ENCODE measurements around the gene PHF21A. TPM values are rescaled to one million over a fixed set of nuclear protein-coding genes. Genes with fewer than 3 reads are reported as not detected.

Gene PHF21A
- total RNA-seq, 1 donor from 2014 or later, result 30.3 TPM

DNA sequence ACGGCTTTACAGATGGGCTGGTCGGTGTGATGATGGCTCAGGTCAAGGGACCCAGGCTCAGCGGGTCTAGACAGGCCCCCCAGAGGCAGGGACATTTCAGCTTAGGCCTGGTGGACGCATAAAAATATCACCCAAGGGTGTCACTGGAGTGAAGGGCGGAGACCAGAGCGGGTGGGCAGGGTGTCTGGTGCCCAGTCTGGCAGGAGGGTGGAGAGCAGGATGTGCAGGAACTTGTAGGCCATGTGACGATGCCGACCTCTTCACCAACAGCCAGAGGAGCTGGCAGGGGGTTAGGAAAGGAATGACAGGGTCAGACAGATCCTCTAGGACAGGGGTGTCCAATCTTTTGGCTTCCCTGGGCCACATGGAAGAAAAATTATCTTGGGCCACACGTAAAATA is 231.3 kb downstream of the PHF21A start:
- no peak for DNase-seq (ENCODE audit: extremely low read depth, low read depth, low spot score)

DNA sequence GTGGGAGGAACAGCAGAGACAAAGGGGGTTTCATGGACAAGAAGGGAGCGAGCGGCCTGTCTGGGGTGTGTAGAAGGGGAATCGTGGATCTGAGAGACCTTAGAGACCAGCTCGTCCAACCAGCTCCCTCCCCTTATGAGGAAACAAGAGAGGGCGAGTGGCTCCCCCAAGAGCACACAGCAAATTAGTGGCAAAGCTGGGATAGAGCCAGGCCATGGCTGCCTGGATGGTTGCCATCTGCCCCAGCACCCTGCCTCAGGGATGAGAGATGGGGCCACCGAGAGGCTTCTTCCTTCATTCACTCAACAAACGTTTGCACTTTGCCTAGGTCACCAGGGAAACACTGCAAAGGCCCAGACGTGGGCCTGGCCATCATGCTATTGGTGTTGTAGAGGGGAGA is 231.7 kb downstream of the PHF21A start:
- no peak for DNase-seq (ENCODE audit: extremely low read depth, low read depth, low spot score)

DNA sequence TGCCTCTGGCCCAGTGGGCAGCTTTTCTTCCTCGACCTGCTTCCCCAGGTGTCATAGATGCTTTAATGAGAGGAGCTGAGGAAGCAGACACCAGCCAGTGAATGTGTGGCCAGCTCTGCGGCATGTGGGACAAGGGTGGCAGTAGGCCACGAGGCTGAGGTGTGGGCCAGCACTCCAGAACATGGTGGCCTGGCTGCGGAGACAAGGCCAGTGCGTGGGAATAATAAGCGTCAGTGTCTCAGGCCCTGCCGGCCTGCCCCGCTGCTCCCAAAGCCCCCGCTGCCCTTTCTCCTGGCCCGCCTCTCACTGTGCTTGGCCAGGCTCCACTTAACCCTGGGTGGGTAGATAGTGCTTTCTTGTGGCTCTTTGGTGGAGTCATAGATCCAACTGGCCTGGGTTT is 233.7 kb downstream of the PHF21A start:
- DNase-seq (ENCODE audit: extremely low read depth, low read depth, low spot score), result no peak

DNA sequence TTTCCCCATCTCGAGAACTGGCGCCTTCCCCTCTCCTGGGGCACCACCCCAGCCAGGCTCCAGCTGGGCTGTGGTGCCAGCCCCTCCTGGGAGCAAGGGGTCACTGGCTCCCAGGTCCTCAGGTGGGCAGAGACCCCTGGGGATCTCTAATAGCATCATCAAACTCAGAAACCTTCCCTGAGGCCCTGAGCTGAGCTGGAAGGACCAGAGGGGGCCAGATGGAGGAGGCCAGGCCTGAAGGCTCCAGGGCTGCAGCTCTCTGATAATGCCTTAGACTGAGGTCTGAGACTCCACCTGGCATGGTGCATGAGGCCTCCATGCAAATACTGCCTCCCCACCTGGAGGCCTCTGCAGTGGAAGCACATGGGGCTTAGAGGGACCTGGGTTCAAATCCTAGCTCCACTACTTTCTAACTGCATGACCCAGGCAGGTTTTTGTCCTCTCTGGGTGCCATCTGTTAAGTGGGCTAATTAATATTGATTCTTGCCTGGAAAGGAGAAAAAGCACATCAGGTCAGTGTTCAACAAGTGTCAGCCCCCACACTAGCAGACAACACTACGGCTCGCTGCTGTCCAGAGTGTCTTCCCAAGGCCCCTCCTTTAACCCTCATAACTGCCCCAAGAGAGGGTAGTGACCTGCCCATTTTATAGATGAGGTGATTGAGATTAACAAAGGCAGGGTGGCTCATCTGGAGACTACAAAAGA is 234.3 kb downstream of the PHF21A start:
- DNase-seq (ENCODE audit: extremely low read depth, low read depth, low spot score), result no peak

DNA sequence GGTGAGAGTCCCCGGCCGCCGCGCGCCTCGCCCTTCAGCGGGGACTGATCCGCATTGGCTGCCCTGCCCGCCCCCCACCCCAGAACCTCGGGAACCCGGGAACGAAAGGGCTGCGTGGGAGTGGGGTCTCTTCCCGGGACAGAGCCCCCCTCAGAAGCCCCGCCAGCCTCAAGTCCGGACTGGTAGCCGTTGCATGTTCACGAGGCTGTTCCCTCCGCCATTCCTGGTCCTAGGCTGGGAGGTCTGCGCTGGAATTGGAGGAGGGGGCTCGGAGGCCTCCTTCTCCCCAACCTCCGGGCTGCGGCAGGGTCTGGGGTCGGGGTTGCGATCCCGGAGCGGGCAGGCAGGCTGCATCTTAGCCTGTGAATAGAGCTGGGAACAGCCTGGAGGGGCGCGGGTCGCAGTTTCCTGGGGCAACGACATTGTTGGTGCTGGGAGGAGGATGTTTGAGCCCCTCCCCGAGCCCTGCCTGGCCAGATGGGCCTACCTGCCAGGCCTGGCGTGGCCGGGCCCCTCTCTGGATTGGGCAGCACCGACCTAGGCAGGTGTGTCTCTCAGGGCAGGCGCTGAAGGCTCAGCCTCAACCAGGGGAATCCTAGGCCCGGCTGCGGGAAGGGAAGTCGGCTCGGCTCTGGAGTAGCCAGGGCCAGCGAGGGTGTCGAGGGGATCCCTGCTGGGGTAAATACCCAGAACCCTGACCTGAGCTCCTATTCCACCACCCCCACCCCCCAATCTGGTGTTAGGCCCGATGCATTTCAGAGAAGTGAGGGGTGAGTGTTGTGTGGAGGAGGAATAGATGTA is 235.1 kb downstream of the PHF21A start:
- no peak for DNase-seq (ENCODE audit: extremely low read depth, low read depth, low spot score)

DNA sequence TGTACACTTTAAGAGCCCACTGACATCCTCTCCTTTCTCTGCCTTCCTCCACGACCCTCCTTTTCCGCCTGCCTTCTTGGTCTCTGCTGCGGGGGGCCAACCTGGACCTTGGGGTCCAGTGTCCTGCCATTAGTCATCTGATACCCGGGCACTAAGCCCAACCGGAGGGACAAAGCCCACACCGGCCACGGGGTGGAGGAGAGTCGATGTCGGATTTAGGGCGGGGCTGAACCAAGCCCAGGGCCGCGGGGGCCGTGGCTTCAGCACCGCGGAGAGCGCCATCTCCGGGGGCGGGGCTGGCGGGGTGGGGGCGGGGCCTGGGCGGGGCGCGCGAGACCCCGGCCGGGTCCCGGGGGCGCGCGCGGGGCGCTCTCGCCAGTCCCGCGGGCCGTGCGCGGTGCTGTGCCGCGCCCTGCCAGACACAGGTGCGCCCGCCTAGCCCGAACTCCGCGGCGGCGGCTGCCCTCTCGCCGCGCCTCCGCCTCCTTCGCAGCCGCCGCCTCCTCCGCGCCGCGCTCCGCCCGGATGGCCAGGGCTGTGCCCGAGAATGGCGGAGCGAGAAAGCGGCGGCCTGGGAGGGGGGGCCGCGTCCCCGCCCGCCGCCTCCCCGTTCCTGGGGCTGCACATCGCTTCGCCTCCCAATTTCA is 235.9 kb downstream of the PHF21A start, which contains the start of gene MAPK8IP1:
Gene MAPK8IP1, plus strand, starts transcription at position 378 of the 647 bp plus-strand sequence. Its CDS starts 170 bp downstream, at position 548.
- no peak for DNase-seq (ENCODE audit: extremely low read depth, low read depth, low spot score)

DNA sequence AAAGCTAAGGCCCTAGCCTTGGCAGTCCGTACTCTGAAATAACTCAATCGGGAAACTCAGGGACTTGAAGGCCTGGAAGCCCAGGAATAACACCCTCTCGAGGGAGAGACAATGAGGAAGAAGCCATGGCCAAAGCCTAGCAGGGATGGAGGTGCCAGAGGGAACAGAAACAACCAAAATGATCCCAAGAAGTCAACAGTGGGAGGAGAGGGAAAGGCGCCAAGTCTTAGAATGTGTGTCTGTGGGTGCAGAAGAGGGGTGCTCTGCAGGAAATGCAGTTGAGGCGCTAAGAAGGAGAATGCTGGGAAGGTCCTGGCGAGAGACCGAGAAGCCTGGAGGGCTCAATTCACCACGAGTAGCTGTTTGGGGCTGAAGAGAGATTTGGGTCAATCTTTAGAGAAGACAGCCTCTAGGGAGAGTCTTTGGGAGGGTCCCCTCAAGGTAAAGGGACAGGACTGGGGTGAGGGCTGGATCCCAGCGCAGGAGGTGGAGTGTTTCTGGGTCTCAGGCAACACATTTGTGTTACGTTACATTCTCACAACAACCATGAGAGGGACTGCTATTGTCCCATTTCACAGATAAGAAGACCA is 236.6 kb downstream of the PHF21A start:
- DNase-seq (ENCODE audit: extremely low read depth, low read depth, low spot score), result no peak

Other genes starting within 250 kb of the PHF21A start
- 8.5 and 8.9 TPM in 2 replicates for gene MAPK8IP1, start 235.8 kb downstream of the PHF21A start, total RNA-seq
- 0.29 TPM in 1 of 2 replicates, not detected in the other for gene FREY1, start 214.2 kb downstream of the PHF21A start, total RNA-seq
- 25.1 and 35.0 TPM in 2 replicates for gene PEX16, start 203.6 kb downstream of the PHF21A start, total RNA-seq
- not detected in 2 replicates for gene LARGE2, start 198.8 kb downstream of the PHF21A start, total RNA-seq
- 6.3 and 23.4 TPM in 2 replicates for gene CREB3L1, start 156.2 kb upstream of the PHF21A start, total RNA-seq
- 105 and 139 TPM in 2 replicates for gene DGKZ, start 226.0 kb upstream of the PHF21A start, total RNA-seq

Measured in glomerular endothelial cell (primary cell).